ENCODE data around the gene ITPR2. TPM values are rescaled to one million over a fixed set of nuclear protein-coding genes. Genes with fewer than 3 reads are reported as not detected.
"Not testable (repeated sequence)": the region's sequence is repeated elsewhere in the genome, so short reads cannot be mapped to it uniquely, and the experiment has no call there.

The ITPR2 gene
- total and polyA plus RNA-seq, 12 donors: 5.1 to 144 (median 66.4) TPM

DNA sequence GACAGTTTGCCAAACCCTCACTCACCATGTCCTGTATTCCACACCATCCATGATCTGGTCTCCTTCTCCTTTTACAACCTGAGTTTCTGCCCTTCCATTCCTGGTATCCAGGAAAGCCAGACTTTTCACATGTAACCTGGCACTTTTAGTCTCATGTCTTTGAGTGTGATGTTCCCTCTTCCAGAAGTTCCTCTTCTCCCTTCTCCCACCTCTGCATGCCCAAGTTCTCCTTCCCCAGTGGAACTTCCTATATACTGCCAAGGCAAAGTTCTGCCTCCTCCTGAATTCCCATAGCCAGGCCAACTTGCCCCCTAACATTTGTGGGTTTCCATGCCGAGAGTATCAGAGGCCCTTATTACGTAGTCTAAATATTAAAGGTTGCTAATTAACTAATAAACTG, 3.2 kb upstream of the ITPR2 start:
- Histone ChIP-seq H3K36me3 (replicated peaks in 1 of 2) (no peaks in the 10 kb centered on the region), H3K27ac (no peak overlapping the region), H3K27me3 (no peaks in the 10 kb centered on the region), H3K9me3 (replicated peaks in 1 of 3) (no peaks in the 10 kb centered on the region), H3K4me3 (no peak overlapping the region), H3K4me1 (replicated peaks in 1 of 2) (peaks cover 12 to 17% of the 10 kb centered on the region in 2 donors)
- intact Hi-C loops (cut with DNase I): loop anchor here in 1 of 2 donors (10.0 kb wide), 1 partner anchor 121 kb away; no protein-coding TSS in a partner anchor
- WGBS, 4 donors: 94 to 100% (median 99%) methylated on average over 2 of the region's 2 CpGs
- no peak for DNase-seq
- TF ChIP-seq POLR2A (IDR thresholded peaks at IDR 0.05): no peak
- TF ChIP-seq, protein P1, sequence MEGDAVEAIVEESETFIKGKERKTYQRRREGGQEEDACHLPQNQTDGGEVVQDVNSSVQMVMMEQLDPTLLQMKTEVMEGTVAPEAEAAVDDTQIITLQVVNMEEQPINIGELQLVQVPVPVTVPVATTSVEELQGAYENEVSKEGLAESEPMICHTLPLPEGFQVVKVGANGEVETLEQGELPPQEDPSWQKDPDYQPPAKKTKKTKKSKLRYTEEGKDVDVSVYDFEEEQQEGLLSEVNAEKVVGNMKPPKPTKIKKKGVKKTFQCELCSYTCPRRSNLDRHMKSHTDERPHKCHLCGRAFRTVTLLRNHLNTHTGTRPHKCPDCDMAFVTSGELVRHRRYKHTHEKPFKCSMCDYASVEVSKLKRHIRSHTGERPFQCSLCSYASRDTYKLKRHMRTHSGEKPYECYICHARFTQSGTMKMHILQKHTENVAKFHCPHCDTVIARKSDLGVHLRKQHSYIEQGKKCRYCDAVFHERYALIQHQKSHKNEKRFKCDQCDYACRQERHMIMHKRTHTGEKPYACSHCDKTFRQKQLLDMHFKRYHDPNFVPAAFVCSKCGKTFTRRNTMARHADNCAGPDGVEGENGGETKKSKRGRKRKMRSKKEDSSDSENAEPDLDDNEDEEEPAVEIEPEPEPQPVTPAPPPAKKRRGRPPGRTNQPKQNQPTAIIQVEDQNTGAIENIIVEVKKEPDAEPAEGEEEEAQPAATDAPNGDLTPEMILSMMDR (IDR thresholded peaks at IDR 0.05): no peak

DNA sequence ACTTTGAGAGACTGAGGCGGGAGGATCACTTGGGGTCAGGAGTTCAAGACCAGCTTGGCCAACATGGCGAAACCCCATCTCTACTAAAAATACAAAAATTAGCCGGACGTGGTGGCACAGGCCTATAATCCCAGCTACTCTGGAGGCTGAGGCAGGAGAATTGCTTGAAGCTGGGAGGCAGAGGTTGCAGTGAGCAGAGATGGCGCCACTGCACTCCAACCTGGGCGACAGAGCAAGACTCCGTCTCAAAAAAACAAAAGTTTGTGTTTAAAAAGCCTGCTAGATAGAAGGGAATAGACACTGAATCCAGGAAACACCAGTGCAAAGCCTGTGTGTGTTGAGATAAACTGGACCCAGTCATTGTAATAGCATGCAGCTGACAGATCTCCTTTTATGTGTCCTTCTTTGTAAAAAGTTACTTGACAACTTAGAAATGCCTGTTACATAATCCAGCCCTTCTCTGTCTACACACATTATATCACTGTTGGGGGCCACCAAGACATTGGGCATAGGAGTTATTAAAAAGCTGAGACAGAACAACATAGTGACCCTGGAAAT, 1.6 kb upstream of the ITPR2 start:
- H3K27ac ChIP-seq: not testable (repeated sequence)
- intact Hi-C loops (cut with DNase I): loop anchor here in 1 of 2 donors (10.0 kb wide), 1 partner anchor 120 kb away; no protein-coding TSS in a partner anchor

DNA sequence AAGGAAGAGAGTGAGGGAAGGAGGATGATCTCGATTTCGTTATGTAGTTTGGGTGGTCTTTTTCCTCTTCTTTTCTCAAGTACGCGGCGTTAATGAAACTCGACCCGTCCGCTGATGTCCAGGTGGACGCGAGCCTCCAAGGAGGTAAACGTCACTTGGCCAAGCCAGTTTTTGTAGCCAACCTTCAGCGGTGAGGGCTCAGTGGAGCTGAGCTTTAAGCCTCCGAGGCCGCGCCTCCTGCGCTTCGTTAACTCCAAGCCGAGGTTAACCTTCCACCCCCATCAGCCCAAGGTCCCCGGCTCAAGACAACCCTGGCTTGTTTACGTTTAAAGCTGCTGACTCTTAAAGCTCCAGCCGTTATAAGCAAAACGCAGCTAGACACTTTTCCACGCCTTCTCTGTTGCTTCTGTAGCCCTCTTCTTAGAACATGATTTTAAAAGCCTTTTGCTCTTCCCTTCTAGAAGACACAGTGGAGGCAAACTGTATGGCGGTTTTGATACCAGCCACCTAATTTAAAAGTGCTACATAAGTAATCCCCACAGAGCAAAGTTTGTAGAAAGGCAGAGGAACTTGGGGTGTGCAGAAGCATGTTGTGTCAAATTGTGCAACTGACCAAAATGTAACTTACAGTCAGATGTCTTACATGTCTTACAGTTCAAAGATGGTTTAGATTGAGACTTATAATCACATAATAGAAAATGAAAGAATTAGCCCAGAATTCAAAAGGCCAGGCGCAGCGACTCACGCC, 923 bp upstream of the ITPR2 start:
- Histone ChIP-seq H3K4me1 (replicated peaks in 1 of 2) (peaks cover 19 to 30% of the 10 kb centered on the region in 2 donors), H3K36me3 (replicated peaks in 1 of 2) (no peaks in the 10 kb centered on the region), H3K9me3 (replicated peaks in 1 of 3) (no peaks in the 10 kb centered on the region), H3K27ac (peak overlapping the region; percentile 64 to 99 (median 76)), H3K27me3 (no peaks in the 10 kb centered on the region), H3K4me3 (peak overlapping the region in 3 of 4 donors; percentile 35 to 98 (median 40))
- TF ChIP-seq, protein P1 (IDR thresholded peaks at IDR 0.05): peak in 1 of 6 experiments; percentile 22
- peak in 1 of 2 donors; percentile 59 for TF ChIP-seq POLR2A (IDR thresholded peaks at IDR 0.05)
- WGBS, 4 donors: 13 to 17% (median 15%) methylated on average over 23 to 27 of the region's 27 CpGs
- peak; percentile 69 to 86 (median 81) for DNase-seq
- intact Hi-C loops (cut with DNase I): loop anchor here in 1 of 2 donors (10.0 kb wide), 1 partner anchor 119 kb away; no protein-coding TSS in a partner anchor

More for the DNA sequence above, 1.6 kb upstream of the ITPR2 start:
- not testable (repeated sequence) for DNase-seq; H3K27me3 ChIP-seq; H3K4me3 ChIP-seq; H3K36me3 ChIP-seq (replicated peaks in 1 of 2); H3K9me3 ChIP-seq (replicated peaks in 1 of 3)
- peaks cover 19 to 24% of the 10 kb centered on the region in 2 donors for H3K4me1 ChIP-seq (replicated peaks in 1 of 2)
- WGBS, 4 donors: 86 to 94% (median 90%) methylated on average over 7 of the region's 7 CpGs

DNA sequence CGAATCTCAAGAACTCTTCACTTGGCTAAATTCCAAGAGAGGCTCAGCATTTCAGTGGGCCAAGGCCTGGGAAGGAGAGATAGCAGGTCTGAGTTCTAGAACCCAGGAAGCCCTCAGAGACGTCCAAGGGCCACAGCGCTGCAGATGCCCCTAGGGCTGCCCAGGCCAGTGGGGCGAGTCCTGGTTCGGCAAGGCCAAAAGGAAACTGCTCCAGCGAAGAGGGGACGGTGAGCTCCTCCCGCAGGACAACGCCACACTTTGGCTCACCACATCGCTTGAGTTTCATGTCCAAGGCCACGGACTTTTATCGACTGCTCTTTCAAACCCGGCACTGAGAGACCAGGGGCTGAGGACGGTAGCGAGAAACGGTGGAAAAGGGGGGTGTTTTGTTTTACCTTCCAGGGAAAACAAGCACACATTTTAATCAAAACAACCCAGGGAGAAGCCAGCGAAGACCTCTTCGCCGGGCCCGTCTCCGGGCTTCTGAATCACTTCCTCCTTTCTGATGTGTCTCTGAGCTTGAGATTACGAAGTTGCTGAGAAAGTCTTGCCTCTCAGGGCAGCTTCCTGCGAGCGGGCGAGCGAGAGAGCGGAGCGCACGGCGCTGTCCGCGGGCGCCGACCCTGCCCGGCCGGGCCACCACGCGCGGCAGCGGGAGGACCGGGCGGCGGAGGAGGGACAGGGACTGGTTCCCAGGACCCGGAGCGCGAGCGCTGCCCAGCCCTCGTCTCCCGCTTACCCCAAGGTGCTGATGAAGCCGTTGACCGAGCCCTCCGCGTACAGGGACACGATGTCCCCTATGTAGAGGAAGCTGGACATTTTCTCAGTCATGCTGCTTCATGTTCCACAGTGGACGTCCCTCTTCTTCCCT, 808 bp downstream of the ITPR2 start:
- WGBS, 4 donors: 0 to 1% (median 0%) methylated on average over 15 to 55 of the region's 55 CpGs
- H3K36me3 ChIP-seq (replicated peaks in 1 of 2): no peaks in the 10 kb centered on the region
- peak; percentile 72 to 87 (median 78) for DNase-seq
- H3K27ac ChIP-seq: peak overlapping the region; percentile 69 to 99 (median 97)
- TF ChIP-seq, protein P1 (IDR thresholded peaks at IDR 0.05): peak in 1 of 6 experiments; percentile 14
- TF ChIP-seq POLR2A (IDR thresholded peaks at IDR 0.05): peak; percentile 51 to 75
- peaks cover 19 to 41% of the 10 kb centered on the region in 2 donors for H3K4me1 ChIP-seq (replicated peaks in 1 of 2)
- peak overlapping the region; percentile 29 to 98 (median 92) for H3K4me3 ChIP-seq
- intact Hi-C loops (cut with DNase I): loop anchor here in 1 of 2 donors (10.0 kb wide), 1 partner anchor 117 kb away; no protein-coding TSS in a partner anchor
- H3K9me3 ChIP-seq (replicated peaks in 1 of 3): no peaks in the 10 kb centered on the region
- no peaks in the 10 kb centered on the region for H3K27me3 ChIP-seq

Measured in adrenal gland (tissue), 12 donors.